Spleen (tissue), 11 donors: ENCODE data around the gene FLNB. TPM values are rescaled to one million over a fixed set of nuclear protein-coding genes. Genes with fewer than 3 reads are reported as not detected.

Experiments used
- DNase-seq: peaks from one replicate; pipeline ENCODE4 v3.0.0-alpha.2; 2020
- H3K27ac ChIP-seq, 8 donors: fragments of 200-600 bp; sonication (generic) in 7 of 8; 1 replicate in 4 of 8; 2 replicates in 4 of 8; pipeline versions ENCODE4 v1.5.0 to v1.8.0; 2016 to 2021; ENCODE audit warnings: inconsistent platforms in 4 of 8, mild to moderate bottlenecking in 4 of 8, moderate library complexity in 1 of 8
- H3K27me3 ChIP-seq, 7 donors: fragments of 200-600 bp; sonication (generic) in 6 of 7; replicated peaks in 1 of 7; 1 replicate in 4 of 7; 2 replicates in 3 of 7; pipeline versions ENCODE4 v1.5.0 to v1.8.0; 2016 to 2021; ENCODE audit warnings: inconsistent platforms in 3 of 7, mild to moderate bottlenecking in 1 of 7
- H3K36me3 ChIP-seq, 6 donors: fragments of 200-600 bp; sonication (generic) in 5 of 6; 1 replicate in 4 of 6; 2 replicates in 2 of 6; pipeline versions ENCODE4 v1.5.0 to v1.8.0; 2016 to 2021; ENCODE audit warnings: inconsistent platforms in 2 of 6
- H3K4me1 ChIP-seq, 6 donors: fragments of 200-600 bp; sonication (generic) in 5 of 6; 1 replicate in 3 of 6; 2 replicates in 3 of 6; pipeline versions ENCODE4 v1.5.0 to v1.8.0; 2016 to 2021; ENCODE audit warnings: inconsistent platforms in 3 of 6
- H3K4me3 ChIP-seq, 8 donors: fragments of 200-600 bp; sonication (generic) in 7 of 8; 1 replicate in 4 of 8; 2 replicates in 4 of 8; pipeline versions ENCODE4 v1.5.0 to v1.8.0; 2016 to 2021; ENCODE audit warnings: inconsistent platforms in 4 of 8, mild to moderate bottlenecking in 4 of 8, moderate library complexity in 2 of 8
- H3K9me3 ChIP-seq, 8 donors: fragments of 200-600 bp; sonication (generic) in 7 of 8; 1 replicate in 4 of 8; 2 replicates in 4 of 8; pipeline versions ENCODE4 v1.5.0 to v1.8.0; 2016 to 2021; ENCODE audit warnings: inconsistent platforms in 4 of 8
- POLR2A ChIP-seq, 3 donors: fragments of 450-650 bp; IDR thresholded peaks; one replicate each; pipeline ENCODE4 v1.5.1; 2017; ENCODE audit warnings: antibody characterized with exemption in 3 of 3, mild to moderate bottlenecking in 1 of 3
- POLR2AphosphoS5 ChIP-seq, 3 donors: sonication (generic); formaldehyde crosslinking; IDR thresholded peaks; one replicate each; pipeline ENCODE4 v1.5.1; 2017; ENCODE audit warnings: antibody characterized with exemption in 3 of 3
- WGBS, 5 donors: extraction: QIAGEN DNeasy Blood & Tissue Kit in 3 of 5; methylation state at CpG; one replicate each; pipeline versions ENCODE4 v1.1.5 to v1.1.7; 2013 to 2018; 5-methylcytosine and 5-hydroxymethylcytosine counted together
- intact Hi-C: fragments of 100-400 bp; cut with DNase I; formaldehyde crosslinking; loops from one replicate; pipeline ENCODE4 v1.15.0; 2023; ENCODE audit warnings: low total_unique reads
- polyA plus RNA-seq, 3 donors: library from polyadenylated mRNA; stranded (reverse); fragments of 200-250 nt; gene quantifications; one replicate each; pipeline ENCODE4 v1.2.1, GENCODE V29; 2013
- total RNA-seq, 7 donors: library from RNA; depleted of rRNA in 3 of 7; stranded (reverse); fragments of >200 nt in 3 of 7; fragmentation: NEBNext Ultra II Directional in 4 of 7; extraction: Animal tissue kit (Norgen Biotek cat#: 25700) in 4 of 7; gene quantifications; one replicate each; pipeline versions ENCODE4 v1.1.0 to v1.2.1, GENCODE V29; 2016 to 2021
- TF ChIP-seq, protein P1 (sequence below), 11 experiments: fragments of 200-600 bp in 7 of 11; fragments of 450-650 bp in 4 of 11; sonication (generic) in 4 of 11; IDR thresholded peaks in 8 of 11; conservative IDR thresholded peaks in 3 of 11; 1 replicate in 7 of 11; 2 replicates in 4 of 11; pipeline versions ENCODE4 v1.4.0 to v1.8.0; 2016 to 2021; ENCODE audit warnings: antibody characterized with exemption in 11 of 11, inconsistent platforms in 4 of 11, mild to moderate bottlenecking in 1 of 11
- donor health status: healthy with polysubstance abuse.
- donor health status: DM: no; HTN: no; CAD: no; lungs with moderate emphysema.
- donor health status: DM: no; HTN: no; CAD: no.
- donor health status: Bipolar disorder and iron deficiency.
- donor health status: healthy.
- donor health status: DM: no; HTN: no; CAD: no.
- donor health status: DM: yes; HTN: yes; CAD: no.

Gene FLNB
- total and polyA plus RNA-seq, 10 donors, result 38.9 to 163 (median 96.7) TPM

DNA sequence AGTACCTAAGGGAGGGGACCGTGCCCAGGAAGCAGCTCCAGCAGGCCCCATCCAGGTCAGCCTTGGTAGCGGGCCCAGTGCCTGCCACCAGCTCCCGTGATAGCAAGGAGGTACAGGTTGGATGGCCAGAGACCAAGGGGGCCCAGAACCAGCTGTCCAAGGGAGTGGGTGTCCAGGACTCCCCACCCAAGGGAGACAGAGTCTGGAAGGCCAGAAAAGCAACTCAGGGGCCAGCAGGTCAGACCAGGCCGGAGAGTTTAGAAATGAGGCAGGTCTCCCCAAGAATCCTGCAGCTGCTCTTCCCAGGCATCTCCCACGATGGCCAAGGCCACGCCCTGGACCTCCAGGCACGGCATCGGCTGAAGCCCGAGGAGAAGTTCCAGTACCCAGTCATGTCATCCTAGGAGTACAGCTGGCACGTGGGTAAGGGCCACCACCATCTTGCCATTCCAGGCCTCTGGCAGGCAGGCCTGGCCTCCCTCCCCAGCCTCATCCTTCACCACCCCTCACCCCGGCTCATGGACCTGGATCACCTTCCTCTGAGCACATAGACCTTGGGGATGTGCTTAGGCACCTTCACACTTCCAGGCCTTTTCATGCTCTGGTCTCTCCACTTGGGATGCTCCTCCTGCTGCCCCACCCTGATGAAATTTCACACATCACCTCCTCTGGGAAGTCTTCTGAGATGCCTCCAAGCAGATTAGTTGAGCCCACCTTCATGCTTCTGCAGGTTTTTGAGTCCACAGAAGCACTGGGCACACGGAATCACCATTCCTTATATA lies 172.1 kb downstream of the FLNB start:
- Histone ChIP-seq H3K27ac (no peak overlapping the region), H3K27me3 (peaks cover 0 to 15% (median 0%) of the 10 kb centered on the region in 7 donors), H3K36me3 (no peaks in the 10 kb centered on the region), H3K4me3 (no peak overlapping the region), H3K9me3 (no peaks in the 10 kb centered on the region), H3K4me1 (peaks cover 3 to 36% (median 29%) of the 10 kb centered on the region in 6 donors)
- TF ChIP-seq POLR2A (IDR thresholded peaks at IDR 0.05), result no peak
- TF ChIP-seq POLR2AphosphoS5 (IDR thresholded peaks at IDR 0.05), result no peak
- TF ChIP-seq, protein P1, sequence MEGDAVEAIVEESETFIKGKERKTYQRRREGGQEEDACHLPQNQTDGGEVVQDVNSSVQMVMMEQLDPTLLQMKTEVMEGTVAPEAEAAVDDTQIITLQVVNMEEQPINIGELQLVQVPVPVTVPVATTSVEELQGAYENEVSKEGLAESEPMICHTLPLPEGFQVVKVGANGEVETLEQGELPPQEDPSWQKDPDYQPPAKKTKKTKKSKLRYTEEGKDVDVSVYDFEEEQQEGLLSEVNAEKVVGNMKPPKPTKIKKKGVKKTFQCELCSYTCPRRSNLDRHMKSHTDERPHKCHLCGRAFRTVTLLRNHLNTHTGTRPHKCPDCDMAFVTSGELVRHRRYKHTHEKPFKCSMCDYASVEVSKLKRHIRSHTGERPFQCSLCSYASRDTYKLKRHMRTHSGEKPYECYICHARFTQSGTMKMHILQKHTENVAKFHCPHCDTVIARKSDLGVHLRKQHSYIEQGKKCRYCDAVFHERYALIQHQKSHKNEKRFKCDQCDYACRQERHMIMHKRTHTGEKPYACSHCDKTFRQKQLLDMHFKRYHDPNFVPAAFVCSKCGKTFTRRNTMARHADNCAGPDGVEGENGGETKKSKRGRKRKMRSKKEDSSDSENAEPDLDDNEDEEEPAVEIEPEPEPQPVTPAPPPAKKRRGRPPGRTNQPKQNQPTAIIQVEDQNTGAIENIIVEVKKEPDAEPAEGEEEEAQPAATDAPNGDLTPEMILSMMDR (IDR thresholded peaks at IDR 0.05 in 8 of 11, conservative IDR thresholded peaks at IDR 0.05 in 3 of 11), result no peak
- 87 to 97% (median 90%) methylated on average over 5 to 12 of the region's 12 CpGs for whole genome bisulfite sequencing, 5 donors
- peak; percentile 72 for DNase-seq
- intact Hi-C loops, result no loop called here

DNA sequence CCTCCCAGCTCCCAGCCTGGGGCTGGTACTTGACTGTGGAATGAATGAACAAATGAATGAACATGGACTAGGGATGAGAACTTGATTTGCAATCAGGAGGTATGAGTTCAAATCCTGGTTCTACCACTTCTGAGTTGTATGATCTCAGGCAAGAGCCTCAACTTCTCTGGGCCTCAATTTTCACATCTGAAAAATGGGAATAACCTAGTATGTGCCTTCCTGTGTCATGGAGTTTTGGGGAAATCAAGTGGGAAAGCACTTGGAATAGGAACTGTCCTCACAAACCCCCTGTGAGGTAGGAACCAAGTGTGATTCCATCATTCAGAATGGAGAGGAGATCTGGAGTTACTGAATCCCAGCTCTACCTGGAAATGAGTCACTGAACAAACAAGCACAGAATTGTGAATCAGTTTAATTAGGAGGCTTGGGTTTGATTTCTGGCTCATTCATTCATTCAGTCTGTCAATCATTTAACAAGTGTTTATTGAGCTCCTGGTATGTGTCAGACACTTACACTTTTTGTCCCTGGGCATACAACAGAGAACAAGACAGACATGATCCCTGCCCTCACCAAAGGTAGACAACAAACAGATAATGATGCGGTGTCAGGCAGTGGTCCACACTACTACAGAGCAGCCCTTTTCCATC lies 172.8 kb downstream of the FLNB start:
- WGBS, 5 donors, result 87 to 100% (median 98%) methylated on average over 1 of the region's 1 CpG
- H3K4me3 ChIP-seq, result no peak overlapping the region
- no peaks in the 10 kb centered on the region for H3K9me3 ChIP-seq
- no peak for TF ChIP-seq POLR2AphosphoS5 (IDR thresholded peaks at IDR 0.05)
- TF ChIP-seq, protein P1 (IDR thresholded peaks at IDR 0.05 in 8 of 11, conservative IDR thresholded peaks at IDR 0.05 in 3 of 11), result no peak
- no peak for TF ChIP-seq POLR2A (IDR thresholded peaks at IDR 0.05)
- intact Hi-C loops, result no loop called here
- DNase-seq, result no peak
- peaks cover 0 to 8% (median 0%) of the 10 kb centered on the region in 7 donors for H3K27me3 ChIP-seq
- no peak overlapping the region for H3K27ac ChIP-seq
- no peaks in the 10 kb centered on the region for H3K36me3 ChIP-seq
- peaks cover 0 to 28% (median 21%) of the 10 kb centered on the region in 6 donors for H3K4me1 ChIP-seq

DNA sequence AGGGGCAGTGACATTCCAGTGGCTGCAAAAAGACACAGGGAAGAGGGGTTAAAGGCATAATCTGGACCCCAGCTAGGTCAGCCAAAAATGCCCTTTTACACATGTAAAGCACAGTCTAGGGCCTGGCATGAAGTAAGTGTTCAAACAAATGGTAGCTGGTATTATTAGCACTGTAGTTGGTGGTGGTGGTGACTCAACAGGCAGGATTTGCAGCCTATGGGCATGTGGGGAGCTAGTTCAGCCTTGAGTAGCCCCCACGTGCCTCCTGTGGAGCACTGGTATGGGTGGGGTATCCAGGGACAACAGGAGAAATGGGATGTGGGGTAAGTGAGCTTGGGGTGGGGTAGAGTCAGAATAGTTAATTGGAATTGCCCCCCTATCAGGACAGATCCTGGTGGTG lies 175.0 kb downstream of the FLNB start:
- no peak overlapping the region for H3K4me3 ChIP-seq
- H3K36me3 ChIP-seq, result no peaks in the 10 kb centered on the region
- peaks cover 3 to 20% (median 12%) of the 10 kb centered on the region in 6 donors for H3K4me1 ChIP-seq
- 64 to 94% (median 88%) methylated on average over 1 of the region's 1 CpG for WGBS, 5 donors
- peaks cover 0 to 2% (median 0%) of the 10 kb centered on the region in 7 donors for H3K27me3 ChIP-seq
- TF ChIP-seq POLR2A (IDR thresholded peaks at IDR 0.05) (no peak), POLR2AphosphoS5 (IDR thresholded peaks at IDR 0.05) (no peak)
- TF ChIP-seq, protein P1 (IDR thresholded peaks at IDR 0.05 in 8 of 11, conservative IDR thresholded peaks at IDR 0.05 in 3 of 11), result no peak
- intact Hi-C loops, result no loop called here
- no peak overlapping the region for H3K27ac ChIP-seq
- DNase-seq, result peak; percentile 23
- no peaks in the 10 kb centered on the region for H3K9me3 ChIP-seq

DNA sequence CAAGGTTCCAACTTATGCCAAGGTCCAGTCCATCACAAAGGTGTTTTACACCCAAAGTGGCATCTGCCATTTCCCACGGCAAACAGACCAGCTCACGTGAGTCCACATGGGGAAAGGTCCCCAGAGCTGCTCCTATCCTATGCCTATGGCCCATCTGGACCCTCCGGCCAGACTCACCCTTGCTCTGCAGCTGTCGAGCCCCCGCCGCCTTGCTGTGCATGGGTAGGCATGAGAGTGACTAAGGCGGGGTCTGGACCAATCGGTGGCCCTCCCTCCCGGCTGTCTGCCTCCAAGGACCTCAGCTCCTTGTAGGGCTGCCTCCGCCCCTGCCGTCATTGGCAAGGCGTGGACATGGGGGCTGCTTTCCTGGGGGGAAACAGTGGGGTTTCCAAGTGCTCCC lies 175.7 kb downstream of the FLNB start:
- H3K36me3 ChIP-seq, result no peaks in the 10 kb centered on the region
- H3K9me3 ChIP-seq, result no peaks in the 10 kb centered on the region
- TF ChIP-seq, protein P1 (IDR thresholded peaks at IDR 0.05 in 8 of 11, conservative IDR thresholded peaks at IDR 0.05 in 3 of 11), result no peak
- no peak for TF ChIP-seq POLR2AphosphoS5 (IDR thresholded peaks at IDR 0.05)
- TF ChIP-seq POLR2A (IDR thresholded peaks at IDR 0.05), result no peak
- no peak overlapping the region for H3K27ac ChIP-seq
- intact Hi-C loops, result no loop called here
- DNase-seq, result peak; percentile 76
- H3K27me3 ChIP-seq, result no peaks in the 10 kb centered on the region
- peaks cover 5 to 20% (median 13%) of the 10 kb centered on the region in 6 donors for H3K4me1 ChIP-seq
- 71 to 96% (median 87%) methylated on average over 6 to 12 of the region's 12 CpGs for WGBS, 5 donors
- no peak overlapping the region for H3K4me3 ChIP-seq
